CD4-positive, CD25-positive, alpha-beta regulatory T cell (primary cell): ENCODE results near the gene HDAC4. TPM values are rescaled to one million over a fixed set of nuclear protein-coding genes. Genes with fewer than 3 reads are reported as not detected.

ENCODE experiments used
- ATAC-seq, 2 donors: fragments of 150-1000 bp; cut with Tn5 transposase; one replicate each; pipeline ENCODE4 v1.10.0; 2021; ENCODE audit warnings: low read depth in 2 of 2, moderate number of reproducible peaks in 2 of 2, moderate library complexity in 1 of 2
- DNase-seq, 3 donors: peaks; one replicate each; pipeline versions ENCODE4 v3.0.0 to v3.0.0-alpha.2; 2012 to 2022; ENCODE audit warnings: mixed read lengths in 1 of 3
- H3K27ac ChIP-seq: one replicate; pipeline ENCODE4 v1.7.0; 2013; ENCODE audit warnings: mild to moderate bottlenecking, low read length; ENCODE audit not compliant: insufficient read depth, poor library complexity, severe bottlenecking
- H3K27me3 ChIP-seq: one replicate; pipeline ENCODE4 v1.7.0; 2013; ENCODE audit warnings: low read length; ENCODE audit not compliant: control insufficient read depth, insufficient read depth
- H3K36me3 ChIP-seq: one replicate; pipeline ENCODE4 v1.7.0; 2013; ENCODE audit warnings: mild to moderate bottlenecking, low read length, moderate library complexity; ENCODE audit not compliant: control insufficient read depth, insufficient read depth
- H3K4me1 ChIP-seq: 2 replicates; pipeline ENCODE4 v1.7.0; 2013; ENCODE audit warnings: mild to moderate bottlenecking, low read length; ENCODE audit not compliant: insufficient read depth, control insufficient read depth, poor library complexity, severe bottlenecking
- H3K4me3 ChIP-seq: one replicate; pipeline ENCODE4 v1.7.0; 2013; ENCODE audit warnings: low read depth, mild to moderate bottlenecking, low read length, moderate library complexity
- H3K9me3 ChIP-seq, 2 experiments: 1 replicate in 1 of 2; 2 replicates in 1 of 2; pipeline ENCODE4 v1.7.0; 2013; ENCODE audit warnings: low read length in 2 of 2, mild to moderate bottlenecking in 1 of 2, moderate library complexity in 1 of 2; ENCODE audit not compliant: control insufficient read depth in 2 of 2
- H3K27ac Mint-ChIP-seq, 3 donors: one replicate each; pipeline ENCODE4 v1.8.0; 2020 to 2022; ENCODE audit warnings: mild to moderate bottlenecking in 3 of 3, mixed read lengths in 3 of 3, moderate library complexity in 2 of 3
- H3K27me3 Mint-ChIP-seq: one replicate; pipeline ENCODE4 v1.8.0; 2022; ENCODE audit warnings: mild to moderate bottlenecking, mixed read lengths
- H3K36me3 Mint-ChIP-seq: one replicate; pipeline ENCODE4 v1.8.0; 2020; ENCODE audit warnings: mixed read lengths
- H3K4me1 Mint-ChIP-seq, 4 donors: one replicate each; pipeline ENCODE4 v1.8.0; 2020 to 2022; ENCODE audit warnings: mixed read lengths in 4 of 4, mild to moderate bottlenecking in 1 of 4
- H3K4me3 Mint-ChIP-seq, 4 donors: one replicate each; pipeline ENCODE4 v1.8.0; 2020 to 2022; ENCODE audit warnings: mild to moderate bottlenecking in 4 of 4, mixed read lengths in 4 of 4, moderate library complexity in 3 of 4
- H3K9me3 Mint-ChIP-seq, 7 donors: one replicate each; pipeline ENCODE4 v1.8.0; 2020 to 2022; ENCODE audit warnings: mixed read lengths in 7 of 7, mild to moderate bottlenecking in 3 of 7, moderate library complexity in 2 of 7
- polyA plus RNA-seq, 4 donors: library from polyadenylated mRNA; unstranded; fragments of 300-500 nt; fragmentation: Illumina TruSeq; gene quantifications; one replicate each; pipeline ENCODE4 v1.2.3, GENCODE V29; 2021
- total RNA-seq: library from RNA; stranded (reverse); gene quantifications from one replicate; pipeline ENCODE4 v1.2.3, GENCODE V29; 2022

Gene HDAC4
- total and polyA plus RNA-seq, 5 donors from 2014 or later: 6.5 to 118 (median 8.6) TPM

DNA sequence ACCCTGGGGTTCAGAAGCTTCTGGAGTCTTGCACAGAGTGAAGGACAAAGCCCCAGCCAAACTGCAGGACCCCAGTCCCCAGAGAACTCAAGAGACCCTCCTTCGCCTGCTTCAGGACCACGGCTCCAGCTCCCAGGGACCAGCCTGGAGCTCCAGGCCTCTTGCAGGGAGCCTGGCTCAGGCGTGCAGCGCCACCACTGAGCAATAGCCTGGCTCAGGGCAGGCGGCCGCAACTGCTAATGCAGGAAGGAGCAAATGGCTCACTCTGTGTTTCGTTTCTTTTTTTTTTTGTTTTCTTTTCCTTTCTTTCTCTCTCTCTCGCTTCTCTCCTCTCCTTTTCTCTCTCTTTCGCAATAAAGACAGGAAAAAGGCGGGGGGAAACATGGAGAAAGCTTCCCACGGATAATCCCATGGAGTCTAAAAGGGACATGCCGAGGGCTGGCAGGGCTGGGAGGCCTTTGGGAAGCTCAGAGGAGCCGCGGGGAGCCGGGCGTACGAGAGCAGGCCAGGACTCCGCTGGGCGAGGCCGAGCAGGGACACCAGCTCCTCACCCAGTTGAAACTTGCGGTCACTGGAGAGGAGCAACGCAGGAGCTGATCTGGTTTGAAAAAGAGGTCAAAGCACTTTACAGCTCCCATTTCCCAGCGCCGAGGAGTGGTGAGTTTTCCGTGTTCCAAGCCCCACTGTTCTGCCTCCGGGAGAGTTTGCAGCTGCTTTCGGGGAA is 308.1 kb downstream of the HDAC4 start:
- DNase-seq (no peak), ATAC-seq (no peak)
- Histone ChIP-seq H3K9me3 (no peaks in the 10 kb centered on the region), H3K27ac (no peak overlapping the region), H3K4me3 (no peak overlapping the region), H3K27me3 (no peaks in the 10 kb centered on the region), H3K36me3 (peaks cover 46% of the 10 kb centered on the region), H3K4me1 (no peaks in the 10 kb centered on the region)
- H3K9me3 Mint-ChIP-seq: no peaks in the 10 kb centered on the region
- H3K36me3 Mint-ChIP-seq: peaks cover 15% of the 10 kb centered on the region
- H3K4me3 Mint-ChIP-seq: no peak overlapping the region
- no peak overlapping the region for H3K27ac Mint-ChIP-seq
- H3K4me1 Mint-ChIP-seq: no peaks in the 10 kb centered on the region
- no peaks in the 10 kb centered on the region for H3K27me3 Mint-ChIP-seq

DNA sequence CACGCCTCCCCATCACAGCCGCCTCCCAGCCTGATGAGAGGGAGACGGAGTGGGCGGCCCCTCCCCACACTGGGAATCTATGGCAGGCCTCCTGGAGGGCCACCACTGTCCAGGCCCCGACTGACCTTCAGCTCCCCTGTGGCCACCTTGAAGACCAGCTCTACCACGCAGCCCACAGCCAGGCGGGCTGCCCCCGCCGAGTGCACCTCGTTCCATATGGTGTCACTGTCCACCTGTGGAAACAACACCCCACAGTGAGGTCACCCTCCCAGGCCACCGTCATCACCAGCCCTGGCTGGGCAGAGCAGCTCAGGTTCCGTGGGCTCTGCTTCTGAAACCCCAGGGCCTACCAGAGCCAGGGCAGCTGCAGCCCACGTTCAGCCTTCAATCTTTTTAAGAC is 310.9 kb downstream of the HDAC4 start:
- H3K27ac ChIP-seq: no peak overlapping the region
- no peaks in the 10 kb centered on the region for H3K27me3 Mint-ChIP-seq
- H3K27me3 ChIP-seq: no peaks in the 10 kb centered on the region
- H3K4me1 ChIP-seq: no peaks in the 10 kb centered on the region
- H3K4me3 ChIP-seq: no peak overlapping the region
- H3K9me3 Mint-ChIP-seq: no peaks in the 10 kb centered on the region
- peaks cover 0 to 8% (median 2%) of the 10 kb centered on the region in 4 donors for H3K4me1 Mint-ChIP-seq
- H3K27ac Mint-ChIP-seq: no peak overlapping the region
- no peak overlapping the region for H3K4me3 Mint-ChIP-seq
- H3K36me3 ChIP-seq: peaks cover 48% of the 10 kb centered on the region
- DNase-seq: no peak
- ATAC-seq: no peak
- peaks cover 24% of the 10 kb centered on the region for H3K36me3 Mint-ChIP-seq
- no peaks in the 10 kb centered on the region for H3K9me3 ChIP-seq

DNA sequence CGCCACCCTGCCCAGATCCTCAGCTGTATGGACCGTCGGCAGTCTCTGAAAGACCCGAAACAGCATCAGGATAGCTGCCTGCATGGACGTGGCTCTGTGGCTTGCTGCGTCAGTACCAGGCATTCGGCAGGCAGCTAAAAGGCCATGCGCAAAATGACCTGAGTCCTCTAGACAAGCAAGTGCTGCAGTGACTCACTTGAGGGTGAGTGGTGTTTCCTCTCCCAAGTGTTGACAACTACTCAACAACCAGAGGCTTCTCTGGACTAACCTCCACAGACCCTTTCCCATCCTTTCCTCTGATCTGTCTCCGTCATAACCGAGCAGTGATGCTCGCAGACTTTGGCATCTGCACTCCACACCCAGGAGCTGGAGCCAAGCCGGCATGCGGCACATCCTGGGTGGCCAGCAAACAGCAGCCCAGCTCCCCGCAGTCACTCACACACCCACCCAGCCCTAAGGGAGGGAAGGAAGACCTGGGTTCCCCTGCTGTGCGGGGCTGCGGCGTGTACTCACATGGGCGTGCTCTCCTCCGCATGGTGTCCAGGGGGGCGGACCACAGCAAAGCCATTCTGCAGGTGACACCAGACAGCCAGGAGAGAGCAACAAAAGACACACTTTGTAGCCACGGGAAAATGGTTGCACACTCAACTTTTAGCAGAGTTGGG is 313.6 kb downstream of the HDAC4 start:
- DNase-seq: no peak
- Histone ChIP-seq H3K4me3 (no peak overlapping the region), H3K4me1 (no peaks in the 10 kb centered on the region), H3K9me3 (no peaks in the 10 kb centered on the region), H3K36me3 (peaks cover 45% of the 10 kb centered on the region), H3K27me3 (no peaks in the 10 kb centered on the region), H3K27ac (no peak overlapping the region)
- Mint-ChIP-seq H3K27ac (no peak overlapping the region), H3K9me3 (no peaks in the 10 kb centered on the region), H3K4me1 (peaks cover 0 to 8% (median 2%) of the 10 kb centered on the region in 4 donors), H3K27me3 (no peaks in the 10 kb centered on the region), H3K36me3 (peaks cover 33% of the 10 kb centered on the region), H3K4me3 (peak overlapping the region in 1 of 4 donors; percentile 36)
- ATAC-seq: no peak

DNA sequence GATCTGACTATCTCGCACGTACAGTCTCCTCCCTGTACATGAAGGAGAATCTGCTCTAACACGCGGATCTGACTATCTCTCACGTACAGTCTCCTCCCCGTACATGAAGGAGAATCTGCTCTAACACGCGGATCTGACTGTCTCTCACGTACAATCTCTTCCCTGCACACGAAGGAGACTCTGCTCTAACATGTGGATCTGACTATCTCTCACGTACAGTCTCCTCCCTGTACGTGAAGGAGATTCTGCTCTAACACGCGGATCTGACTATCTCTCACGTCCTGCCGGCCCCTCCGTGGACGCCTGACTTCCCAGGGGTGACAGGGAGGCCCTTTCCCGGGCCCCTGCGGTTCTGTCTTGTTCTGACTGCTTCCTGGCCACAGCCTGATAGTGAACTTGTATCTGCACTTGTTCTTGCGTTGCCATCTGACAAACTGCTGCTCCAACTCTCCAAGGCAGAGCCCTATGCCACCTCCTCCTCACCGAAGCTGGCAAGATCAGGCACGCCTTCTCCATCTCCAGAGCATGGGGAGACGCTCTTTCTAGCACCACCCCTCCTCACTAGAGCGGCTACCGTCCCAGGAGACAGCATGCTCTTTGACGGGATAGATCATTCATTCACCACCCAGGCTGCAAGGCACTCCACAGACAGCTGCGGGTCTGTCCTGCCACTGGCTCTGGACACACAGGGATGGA is 314.3 kb downstream of the HDAC4 start:
- Histone ChIP-seq H3K4me1 (no peaks in the 10 kb centered on the region), H3K36me3 (peaks cover 46% of the 10 kb centered on the region), H3K27me3 (no peaks in the 10 kb centered on the region), H3K9me3 (no peaks in the 10 kb centered on the region), H3K27ac (no peak overlapping the region), H3K4me3 (no peak overlapping the region)
- peak overlapping the region in 1 of 3 donors; percentile 78 for H3K27ac Mint-ChIP-seq
- peaks cover 0 to 8% (median 2%) of the 10 kb centered on the region in 4 donors for H3K4me1 Mint-ChIP-seq
- DNase-seq (no peak), ATAC-seq (no peak)
- H3K4me3 Mint-ChIP-seq: peak overlapping the region in 1 of 4 donors; percentile 70
- no peaks in the 10 kb centered on the region for H3K9me3 Mint-ChIP-seq
- peaks cover 35% of the 10 kb centered on the region for H3K36me3 Mint-ChIP-seq
- no peaks in the 10 kb centered on the region for H3K27me3 Mint-ChIP-seq

DNA sequence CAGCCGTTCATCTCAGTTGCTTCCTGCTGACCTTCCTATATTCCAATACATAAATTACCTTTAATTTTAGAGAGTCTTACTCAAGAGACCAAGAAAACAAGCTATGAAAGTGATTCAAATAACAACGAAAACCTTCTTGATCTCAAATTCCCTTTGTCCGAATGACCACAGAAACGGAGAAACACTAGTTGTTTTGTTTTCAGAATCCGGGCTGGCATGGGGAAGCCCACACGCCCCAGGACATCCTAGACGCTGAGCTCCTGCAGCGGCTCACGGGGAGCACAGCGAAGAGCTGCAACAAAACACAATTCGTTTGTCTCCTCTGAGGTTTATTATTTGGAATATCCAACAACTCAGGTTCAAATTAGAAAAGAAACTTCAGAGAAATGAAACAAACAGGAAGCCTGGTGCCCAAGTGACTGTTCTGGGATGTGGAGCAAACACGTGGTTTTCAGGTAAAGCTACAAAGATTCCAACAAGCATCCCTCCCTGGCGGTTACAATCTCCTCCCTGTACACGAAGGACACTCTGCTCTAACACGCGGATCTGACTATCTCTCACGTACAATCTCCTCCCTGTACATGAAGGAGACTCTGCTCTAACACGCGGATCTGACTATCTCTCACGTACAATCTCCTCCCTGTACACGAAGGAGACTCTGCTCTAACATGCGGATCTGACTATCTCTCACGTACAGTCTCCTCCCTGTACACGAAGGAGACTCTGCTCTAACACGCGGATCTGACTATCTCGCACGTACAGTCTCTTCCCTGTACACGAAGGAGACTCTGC is 315.4 kb downstream of the HDAC4 start:
- ATAC-seq (no peak), DNase-seq (no peak)
- Histone ChIP-seq H3K9me3 (no peaks in the 10 kb centered on the region), H3K4me1 (no peaks in the 10 kb centered on the region), H3K27ac (no peak overlapping the region), H3K36me3 (peaks cover 44% of the 10 kb centered on the region), H3K27me3 (no peaks in the 10 kb centered on the region), H3K4me3 (no peak overlapping the region)
- H3K27ac Mint-ChIP-seq: no peak overlapping the region
- no peak overlapping the region for H3K4me3 Mint-ChIP-seq
- no peaks in the 10 kb centered on the region for H3K27me3 Mint-ChIP-seq
- peaks cover 0 to 8% (median 2%) of the 10 kb centered on the region in 4 donors for H3K4me1 Mint-ChIP-seq
- H3K9me3 Mint-ChIP-seq: no peaks in the 10 kb centered on the region
- H3K36me3 Mint-ChIP-seq: peaks cover 40% of the 10 kb centered on the region

DNA sequence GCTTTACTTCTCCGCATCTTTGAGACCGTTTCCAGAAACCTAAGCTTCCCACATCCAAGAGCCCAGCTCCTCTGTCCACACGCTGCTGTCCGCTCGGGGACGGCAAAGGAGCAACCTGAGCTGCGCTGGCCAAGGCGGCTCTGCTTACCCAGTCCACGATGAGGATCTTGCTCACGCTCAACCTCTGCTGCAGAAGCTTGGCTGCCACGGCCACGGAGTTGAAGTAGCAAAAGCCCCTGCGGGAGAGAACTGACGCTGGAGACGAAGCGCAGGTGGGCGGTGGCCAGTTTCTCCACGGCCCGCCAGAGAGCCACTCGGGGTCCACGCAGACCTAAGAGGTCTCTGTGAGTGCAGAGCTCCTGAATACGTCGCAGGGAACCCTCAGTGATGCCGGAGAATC is 316.8 kb downstream of the HDAC4 start:
- Mint-ChIP-seq H3K9me3 (peaks cover 0 to 1% (median 0%) of the 10 kb centered on the region in 7 donors), H3K27ac (peak overlapping the region in 1 of 3 donors; percentile 58), H3K27me3 (no peaks in the 10 kb centered on the region), H3K4me1 (peaks cover 0 to 8% (median 2%) of the 10 kb centered on the region in 4 donors), H3K36me3 (peaks cover 47% of the 10 kb centered on the region), H3K4me3 (no peak overlapping the region)
- Histone ChIP-seq H3K27ac (no peak overlapping the region), H3K27me3 (no peaks in the 10 kb centered on the region), H3K9me3 (no peaks in the 10 kb centered on the region), H3K4me1 (no peaks in the 10 kb centered on the region), H3K36me3 (peaks cover 46% of the 10 kb centered on the region), H3K4me3 (no peak overlapping the region)
- ATAC-seq (no peak), DNase-seq (no peak)

DNA sequence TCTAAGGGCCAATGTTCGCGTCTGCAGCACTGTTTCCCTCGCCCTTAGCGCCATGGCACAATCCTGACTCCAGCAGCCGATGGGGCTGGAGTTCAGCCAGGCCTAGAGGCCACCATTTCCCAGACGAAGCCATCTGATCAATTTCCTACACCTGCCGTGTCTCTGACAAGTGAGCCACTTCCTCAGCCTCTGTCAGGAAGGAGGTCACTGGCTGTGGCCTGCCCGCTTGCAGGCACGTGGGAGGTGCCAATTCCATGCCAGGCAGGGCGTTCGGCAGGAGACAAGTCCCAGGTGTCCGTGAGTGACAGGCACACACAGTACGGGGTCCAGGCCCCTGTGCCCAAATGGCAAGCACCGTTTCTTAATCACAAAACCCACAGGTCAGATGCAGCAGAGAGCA is 318.4 kb downstream of the HDAC4 start:
- Mint-ChIP-seq H3K4me1 (peaks cover 0 to 8% (median 2%) of the 10 kb centered on the region in 4 donors), H3K27me3 (no peaks in the 10 kb centered on the region), H3K4me3 (no peak overlapping the region), H3K27ac (no peak overlapping the region), H3K9me3 (peaks cover 0 to 2% (median 0%) of the 10 kb centered on the region in 7 donors), H3K36me3 (peaks cover 46% of the 10 kb centered on the region)
- Histone ChIP-seq H3K27ac (no peak overlapping the region), H3K36me3 (peaks cover 48% of the 10 kb centered on the region), H3K27me3 (no peaks in the 10 kb centered on the region), H3K9me3 (no peaks in the 10 kb centered on the region), H3K4me3 (no peak overlapping the region), H3K4me1 (no peaks in the 10 kb centered on the region)
- DNase-seq (no peak), ATAC-seq (no peak)
